Natural killer cell (primary cell): ENCODE measurements around the gene SOWAHC. TPM values are rescaled to one million over a fixed set of nuclear protein-coding genes. Genes with fewer than 3 reads are reported as not detected.

Source experiments
- ATAC-seq, 3 donors: fragments of 150-1000 bp in 2 of 3; fragments of 200-7000 bp in 1 of 3; cut with Tn5 transposase; 1 replicate in 1 of 3; 2 replicates in 2 of 3; pipeline ENCODE4 v1.10.0; 2021; ENCODE audit warnings: mild to moderate bottlenecking in 2 of 3, moderate library complexity in 2 of 3
- DNase-seq, 2 donors: peaks; one replicate each; pipeline versions ENCODE4 v3.0.0 to v3.0.0-alpha.2; 2013 to 2021; ENCODE audit warnings: mixed read lengths in 1 of 2
- H3K27ac ChIP-seq: one replicate; pipeline ENCODE4 v1.5.1; 2013; ENCODE audit warnings: mild to moderate bottlenecking, low read length
- H3K27me3 ChIP-seq: one replicate; pipeline ENCODE4 v1.6.1; 2013; ENCODE audit warnings: low read length; ENCODE audit not compliant: control insufficient read depth, insufficient read depth
- H3K36me3 ChIP-seq: one replicate; pipeline ENCODE4 v1.6.1; 2013; ENCODE audit warnings: low read length; ENCODE audit not compliant: control insufficient read depth, insufficient read depth
- H3K4me1 ChIP-seq: one replicate; pipeline ENCODE4 v1.6.1; 2013; ENCODE audit warnings: low read length; ENCODE audit not compliant: control insufficient read depth, insufficient read depth
- H3K4me3 ChIP-seq: one replicate; pipeline ENCODE4 v1.5.1; 2013; ENCODE audit warnings: low read length
- H3K9me3 ChIP-seq: one replicate; pipeline ENCODE4 v1.6.1; 2013; ENCODE audit warnings: low read length; ENCODE audit not compliant: control insufficient read depth, insufficient read depth
- H3K27ac Mint-ChIP-seq, 2 donors: one replicate each; pipeline ENCODE4 v1.8.0; 2022; ENCODE audit warnings: mild to moderate bottlenecking in 2 of 2, mixed read lengths in 2 of 2, moderate library complexity in 1 of 2
- H3K27me3 Mint-ChIP-seq, 2 donors: one replicate each; pipeline ENCODE4 v1.8.0; 2022; ENCODE audit warnings: low read depth in 2 of 2, mixed read lengths in 2 of 2
- H3K36me3 Mint-ChIP-seq: one replicate; pipeline ENCODE4 v1.8.0; 2022; ENCODE audit warnings: mixed read lengths
- H3K4me1 Mint-ChIP-seq, 2 donors: one replicate each; pipeline ENCODE4 v1.8.0; 2022; ENCODE audit warnings: mixed read lengths in 2 of 2
- H3K4me3 Mint-ChIP-seq: one replicate; pipeline ENCODE4 v1.8.0; 2022; ENCODE audit warnings: mild to moderate bottlenecking, moderate library complexity, mixed read lengths
- H3K9me3 Mint-ChIP-seq, 2 donors: one replicate each; pipeline ENCODE4 v1.8.0; 2022; ENCODE audit warnings: mixed read lengths in 2 of 2
- WGBS: methylation state at CpG from one replicate; pipeline ENCODE4 v1.1.7; 2013; ENCODE audit warnings: missing lambda C conversion rate; ENCODE audit not compliant: insufficient coverage; 5-methylcytosine and 5-hydroxymethylcytosine counted together
- intact Hi-C: fragments of 100-400 bp; cut with micrococcal nuclease; formaldehyde crosslinking; loops from one replicate; pipeline ENCODE4 v1.14.2; 2022
- total RNA-seq, 4 donors: library from RNA; stranded (reverse); fragments of 120-200 nt in 1 of 4; gene quantifications; one replicate each; pipeline versions ENCODE4 v1.2.3 to v1.2.4, GENCODE V29; 2013 to 2022
- TF ChIP-seq, protein P1 (sequence below): fragments of 200-600 bp; IDR thresholded peaks from one replicate; pipeline ENCODE4 v1.8.0; 2022; ENCODE audit warnings: antibody characterized with exemption

SOWAHC gene
- total RNA-seq, 3 donors from 2014 or later (not counting 1 experiment from before 2014, with no cell fraction given): 0.16 to 0.32 (median 0.23) TPM

DNA sequence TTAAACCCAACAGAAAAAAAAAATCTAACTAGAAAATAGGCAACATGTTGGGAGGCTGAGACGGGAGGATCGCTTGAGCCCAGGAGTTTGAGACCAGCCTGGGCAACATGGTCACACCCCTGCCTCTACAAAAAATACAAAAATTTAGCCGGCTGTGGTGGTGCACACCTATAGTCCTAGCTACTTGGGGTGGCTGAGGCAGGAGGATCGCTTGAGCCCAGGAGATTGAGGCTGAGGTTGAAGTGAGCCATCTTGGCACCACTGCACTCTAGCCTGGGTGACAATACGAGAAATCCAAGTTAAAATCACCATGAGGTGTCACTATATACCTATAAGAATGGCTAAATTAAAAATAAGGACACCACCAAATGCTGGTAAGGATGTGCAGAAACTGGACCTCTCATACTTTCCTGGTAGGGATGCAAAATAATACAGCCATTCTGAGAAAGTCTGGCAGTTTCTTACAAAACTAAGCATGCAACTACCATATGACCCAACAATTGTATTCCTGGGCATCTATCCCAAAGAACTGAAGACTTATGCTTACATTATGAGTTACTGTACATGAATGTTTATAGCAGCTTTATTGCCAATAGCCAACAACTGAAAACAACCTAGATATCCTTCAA is 2.6 kb upstream of the SOWAHC start:
- H3K4me1 Mint-ChIP-seq: peaks cover 5 to 7% of the 10 kb centered on the region in 2 donors
- no peak for DNase-seq
- 100% methylated on average over 4 of the region's 5 CpGs for WGBS
- peaks cover 14% of the 10 kb centered on the region for H3K4me1 ChIP-seq
- H3K27ac Mint-ChIP-seq: no peak overlapping the region
- ATAC-seq: no peak
- no peaks in the 10 kb centered on the region for H3K36me3 ChIP-seq
- H3K27me3 ChIP-seq: peaks cover 48% of the 10 kb centered on the region
- H3K4me3 ChIP-seq: no peak overlapping the region
- TF ChIP-seq, protein P1, sequence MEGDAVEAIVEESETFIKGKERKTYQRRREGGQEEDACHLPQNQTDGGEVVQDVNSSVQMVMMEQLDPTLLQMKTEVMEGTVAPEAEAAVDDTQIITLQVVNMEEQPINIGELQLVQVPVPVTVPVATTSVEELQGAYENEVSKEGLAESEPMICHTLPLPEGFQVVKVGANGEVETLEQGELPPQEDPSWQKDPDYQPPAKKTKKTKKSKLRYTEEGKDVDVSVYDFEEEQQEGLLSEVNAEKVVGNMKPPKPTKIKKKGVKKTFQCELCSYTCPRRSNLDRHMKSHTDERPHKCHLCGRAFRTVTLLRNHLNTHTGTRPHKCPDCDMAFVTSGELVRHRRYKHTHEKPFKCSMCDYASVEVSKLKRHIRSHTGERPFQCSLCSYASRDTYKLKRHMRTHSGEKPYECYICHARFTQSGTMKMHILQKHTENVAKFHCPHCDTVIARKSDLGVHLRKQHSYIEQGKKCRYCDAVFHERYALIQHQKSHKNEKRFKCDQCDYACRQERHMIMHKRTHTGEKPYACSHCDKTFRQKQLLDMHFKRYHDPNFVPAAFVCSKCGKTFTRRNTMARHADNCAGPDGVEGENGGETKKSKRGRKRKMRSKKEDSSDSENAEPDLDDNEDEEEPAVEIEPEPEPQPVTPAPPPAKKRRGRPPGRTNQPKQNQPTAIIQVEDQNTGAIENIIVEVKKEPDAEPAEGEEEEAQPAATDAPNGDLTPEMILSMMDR: no peak
- intact Hi-C loops: no loop called here
- no peaks in the 10 kb centered on the region for H3K36me3 Mint-ChIP-seq
- peak overlapping the region; percentile 55 for H3K4me3 Mint-ChIP-seq
- peaks cover 44 to 67% of the 10 kb centered on the region in 2 donors for H3K27me3 Mint-ChIP-seq
- H3K9me3 ChIP-seq: peaks cover 6% of the 10 kb centered on the region
- H3K9me3 Mint-ChIP-seq: peaks cover 3% of the 10 kb centered on the region in 2 donors
- H3K27ac ChIP-seq: no peak overlapping the region

DNA sequence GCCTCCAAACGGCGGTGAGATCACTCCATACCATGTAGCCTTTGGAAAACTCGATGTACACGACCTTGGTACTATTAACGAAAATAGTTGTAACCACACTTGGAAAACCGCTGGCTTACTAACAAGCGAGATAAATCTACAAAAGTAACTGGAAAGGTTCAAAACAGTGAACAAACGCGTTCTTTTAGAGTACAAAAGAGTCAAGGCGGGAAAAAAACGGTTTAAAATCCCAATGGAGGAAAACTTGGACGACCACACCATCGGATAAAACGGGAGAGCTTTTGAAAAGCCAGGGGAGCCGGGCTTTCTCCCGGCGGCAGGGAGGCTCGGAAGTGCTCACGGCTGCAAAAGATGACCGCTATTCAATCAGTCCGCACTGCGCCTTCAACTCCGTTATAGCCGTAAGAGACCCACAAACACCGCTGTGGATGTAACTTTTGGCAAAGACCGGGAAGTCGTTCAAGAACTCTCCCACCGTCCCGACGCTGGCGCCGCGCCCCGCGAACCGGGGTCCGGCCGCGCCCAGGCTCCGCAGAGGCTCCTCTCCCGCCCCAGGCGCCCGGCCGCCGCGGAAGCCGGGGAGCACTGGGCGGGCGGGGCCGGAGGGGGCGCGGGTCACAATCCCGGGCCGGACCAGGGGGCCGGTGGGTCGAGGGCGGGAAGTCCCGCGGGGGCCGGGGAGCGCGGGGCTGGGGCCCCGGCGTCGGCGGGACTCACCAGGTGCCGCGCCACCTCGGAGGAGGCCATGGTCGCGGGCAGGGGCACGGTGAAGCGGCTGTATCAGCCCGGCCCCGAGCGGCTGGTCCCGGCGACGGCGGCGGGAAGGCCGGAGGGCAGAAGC is 863 bp upstream of the SOWAHC start:
- Histone ChIP-seq H3K4me3 (no peak overlapping the region), H3K27ac (no peak overlapping the region), H3K9me3 (peaks cover 6% of the 10 kb centered on the region), H3K36me3 (no peaks in the 10 kb centered on the region), H3K27me3 (peaks cover 50% of the 10 kb centered on the region), H3K4me1 (peaks cover 14% of the 10 kb centered on the region)
- Mint-ChIP-seq H3K36me3 (no peaks in the 10 kb centered on the region), H3K27ac (peak overlapping the region; percentile 4 to 42), H3K4me3 (peak overlapping the region; percentile 78), H3K4me1 (peaks cover 5 to 7% of the 10 kb centered on the region in 2 donors), H3K27me3 (peaks cover 37 to 54% of the 10 kb centered on the region in 2 donors), H3K9me3 (peaks cover 3% of the 10 kb centered on the region in 2 donors)
- intact Hi-C loops: no loop called here
- peak in 1 of 2 donors; percentile 28 for DNase-seq
- ATAC-seq: no peak
- WGBS: 6% methylated on average over 82 of the region's 82 CpGs
- TF ChIP-seq, protein P1: no peak

DNA sequence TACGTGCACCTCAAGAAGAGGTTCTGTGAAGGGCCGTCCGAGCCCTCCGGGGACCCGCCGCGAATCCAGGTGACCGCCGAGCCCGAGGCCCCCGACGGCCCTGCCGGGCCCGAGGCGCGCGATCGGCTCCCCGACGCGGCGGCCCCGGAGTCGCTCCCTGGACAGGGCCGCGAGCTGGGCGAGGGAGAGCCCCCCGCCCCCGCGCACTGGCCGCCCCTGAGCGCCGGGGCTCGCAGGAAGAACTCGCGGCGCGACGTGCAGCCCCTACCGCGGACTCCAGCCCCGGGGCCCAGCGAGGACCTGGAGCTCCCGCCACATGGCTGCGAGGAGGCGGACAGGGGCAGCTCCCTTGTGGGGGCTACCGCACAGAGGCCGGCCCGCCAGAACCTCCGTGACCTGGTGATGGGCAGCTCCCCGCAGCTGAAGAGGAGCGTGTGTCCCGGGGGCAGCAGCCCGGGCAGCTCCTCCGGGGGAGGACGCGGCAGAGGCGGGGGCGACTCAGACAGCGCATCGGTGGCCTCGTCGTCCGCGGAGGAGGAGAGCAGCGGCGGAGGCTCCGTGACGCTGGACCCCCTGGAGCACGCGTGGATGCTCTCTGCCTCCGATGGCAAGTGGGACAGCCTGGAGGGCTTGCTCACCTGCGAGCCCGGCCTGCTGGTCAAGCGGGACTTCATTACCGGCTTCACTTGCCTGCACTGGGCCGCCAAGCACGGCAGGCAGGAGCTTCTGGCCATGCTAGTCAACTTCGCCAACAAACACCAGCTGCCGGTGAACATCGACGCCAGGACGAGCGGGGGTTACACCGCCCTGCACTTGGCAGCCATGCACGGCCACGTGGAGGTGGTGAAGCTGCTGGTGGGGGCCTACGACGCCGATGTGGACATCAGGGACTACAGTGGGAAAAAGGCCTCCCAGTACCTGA is 812 bp downstream of the SOWAHC start:
- Histone ChIP-seq H3K27me3 (peaks cover 44% of the 10 kb centered on the region), H3K27ac (no peak overlapping the region), H3K9me3 (peaks cover 6% of the 10 kb centered on the region), H3K36me3 (no peaks in the 10 kb centered on the region), H3K4me1 (peaks cover 14% of the 10 kb centered on the region), H3K4me3 (no peak overlapping the region)
- H3K4me1 Mint-ChIP-seq: peaks cover 5 to 7% of the 10 kb centered on the region in 2 donors
- H3K27me3 Mint-ChIP-seq: peaks cover 26 to 53% of the 10 kb centered on the region in 2 donors
- peaks cover 0 to 3% of the 10 kb centered on the region in 2 donors for H3K9me3 Mint-ChIP-seq
- intact Hi-C loops: no loop called here
- TF ChIP-seq, protein P1: no peak
- no peaks in the 10 kb centered on the region for H3K36me3 Mint-ChIP-seq
- no peak overlapping the region for H3K4me3 Mint-ChIP-seq
- DNase-seq: peak in 1 of 2 donors; percentile 11
- 18% methylated on average over 90 of the region's 90 CpGs for WGBS
- no peak overlapping the region for H3K27ac Mint-ChIP-seq
- no peak for ATAC-seq
